B cell (primary cell): Measurements from ENCODE around the gene DUSP5.

Experiments
- EZH2 ChIP-seq: IDR thresholded peaks from 2 replicates; pipeline ENCODE4 v1.6.1; 2012; ENCODE audit warnings: borderline replicate concordance, low read depth, mild to moderate bottlenecking, moderate library complexity, low read length; ENCODE audit not compliant: insufficient read depth, poor library complexity, severe bottlenecking
- TF ChIP-seq, protein P1 (sequence below): fragments of 200-600 bp; IDR thresholded peaks from one replicate; pipeline ENCODE4 v1.8.0; 2022; ENCODE audit warnings: antibody characterized with exemption, mild to moderate bottlenecking

DNA sequence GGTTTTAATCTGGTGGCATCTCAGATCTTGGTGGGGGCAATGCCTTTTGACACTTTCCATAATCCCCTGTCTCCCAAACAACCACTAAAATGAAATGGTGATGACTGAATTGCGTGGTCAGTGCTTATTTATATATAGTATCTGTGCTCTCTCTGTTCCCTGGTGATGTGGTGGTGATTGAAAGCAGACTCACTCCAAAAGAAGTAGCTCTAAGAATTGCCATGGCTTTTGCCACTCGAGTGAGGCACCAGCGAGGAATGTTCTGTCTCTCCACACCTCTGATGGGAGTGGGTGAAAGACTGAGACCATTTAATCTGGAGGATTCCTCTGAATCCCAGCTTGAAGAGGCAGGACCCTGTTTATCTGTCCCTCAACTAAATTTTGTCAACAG lies 2.8 kb downstream of the DUSP5 start:
- TF ChIP-seq, protein P1, sequence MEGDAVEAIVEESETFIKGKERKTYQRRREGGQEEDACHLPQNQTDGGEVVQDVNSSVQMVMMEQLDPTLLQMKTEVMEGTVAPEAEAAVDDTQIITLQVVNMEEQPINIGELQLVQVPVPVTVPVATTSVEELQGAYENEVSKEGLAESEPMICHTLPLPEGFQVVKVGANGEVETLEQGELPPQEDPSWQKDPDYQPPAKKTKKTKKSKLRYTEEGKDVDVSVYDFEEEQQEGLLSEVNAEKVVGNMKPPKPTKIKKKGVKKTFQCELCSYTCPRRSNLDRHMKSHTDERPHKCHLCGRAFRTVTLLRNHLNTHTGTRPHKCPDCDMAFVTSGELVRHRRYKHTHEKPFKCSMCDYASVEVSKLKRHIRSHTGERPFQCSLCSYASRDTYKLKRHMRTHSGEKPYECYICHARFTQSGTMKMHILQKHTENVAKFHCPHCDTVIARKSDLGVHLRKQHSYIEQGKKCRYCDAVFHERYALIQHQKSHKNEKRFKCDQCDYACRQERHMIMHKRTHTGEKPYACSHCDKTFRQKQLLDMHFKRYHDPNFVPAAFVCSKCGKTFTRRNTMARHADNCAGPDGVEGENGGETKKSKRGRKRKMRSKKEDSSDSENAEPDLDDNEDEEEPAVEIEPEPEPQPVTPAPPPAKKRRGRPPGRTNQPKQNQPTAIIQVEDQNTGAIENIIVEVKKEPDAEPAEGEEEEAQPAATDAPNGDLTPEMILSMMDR, result no peak
- TF ChIP-seq EZH2, result no peak
